H1 (cell line): ENCODE data around the gene BICD1. TPM values are rescaled to one million over a fixed set of nuclear protein-coding genes. Genes with fewer than 3 reads are reported as not detected.

Experiments
- MAFK ChIP-seq: IDR thresholded peaks from 2 replicates; pipeline ENCODE4 v1.6.1; 2012; ENCODE audit warnings: low read depth, mild to moderate bottlenecking, improper control_type of control experiment, low read length
- RFX5 ChIP-seq: IDR thresholded peaks from 2 replicates; pipeline ENCODE4 v1.6.1; 2011; ENCODE audit warnings: low read depth, low read length, improper control_type of control experiment, borderline replicate concordance
- polyA plus RNA-seq, 7 experiments: library from polyadenylated mRNA; depleted of rRNA in 3 of 7; stranded (reverse) in 5 of 7; unstranded in 2 of 7; fragments of >200 nt in 5 of 7; fragments of 200-250 nt in 2 of 7; gene quantifications; 1 replicate in 5 of 7; 2 replicates in 1 of 7; 4 replicates in 1 of 7; pipeline versions ENCODE4 v1.2.1 to v1.2.3, GENCODE V29; 2011 to 2013; ENCODE audit warnings: missing spikeins in 2 of 7, mixed read lengths in 2 of 7
- total RNA-seq: library from RNA; stranded (reverse); fragmentation: NEBNext Ultra II Directional; extraction: Animal tissue kit (Norgen Biotek cat#: 25700); gene quantifications from 2 replicates; pipeline ENCODE4 v1.2.1, GENCODE V29; 2021

The BICD1 gene
- total and polyA plus RNA-seq, 2 of the 8 experiments (the other 6 are each of a cell fraction or from before 2014, with no cell fraction given), result 34.1 to 58.4 TPM

GRCh38 chr12:32334371-32334777, 227.7 kb downstream of the BICD1 start (continued):
- no peak for TF ChIP-seq RFX5
- no peak for TF ChIP-seq MAFK
